ENCODE data around the gene SPECC1L. TPM values are rescaled to one million over a fixed set of nuclear protein-coding genes. Genes with fewer than 3 reads are reported as not detected.

The SPECC1L gene
- polyA plus RNA-seq, 4 donors = 6.0 to 29.9 (median 9.9) TPM

- Histone ChIP-seq H3K4me1 (ENCODE audit: control insufficient read depth in 3 of 3, insufficient read depth in 2 of 3, low read depth in 1 of 3, low read length in 2 of 3) (peaks cover 0 to 7% (median 3%) of the 10 kb centered on the region in 3 donors), H3K36me3 (ENCODE audit: control insufficient read depth in 3 of 3, insufficient read depth in 2 of 3, low read depth in 1 of 3, low read length in 3 of 3) (peaks cover 4 to 48% (median 7%) of the 10 kb centered on the region in 3 donors), H3K27me3 (ENCODE audit: control insufficient read depth in 3 of 3, insufficient read depth in 3 of 3, low read length in 3 of 3) (peaks cover 0 to 4% (median 0%) of the 10 kb centered on the region in 3 donors), H3K27ac (ENCODE audit: low read depth in 1 of 3, low read length in 2 of 3) (no peak overlapping the region), H3K9me3 (ENCODE audit: control insufficient read depth in 2 of 2, insufficient read depth in 1 of 2, low read depth in 1 of 2, low read length in 1 of 2) (no peaks in the 10 kb centered on the region), H3K4me3 (ENCODE audit: low read depth in 1 of 3, low read length in 3 of 3) (no peak overlapping the region)
- DNase-seq (no peak), FAIRE-seq (no peak)
- WGBS, 3 donors = 61 to 77% (median 70%) methylated on average over 16 of the region's 16 CpGs
Measured at GRCh38 chr22:24418786-24419474, 148.3 kb downstream of the SPECC1L start.

GRCh38 chr22:24419475-24419850, 148.8 kb downstream of the SPECC1L start:
- Histone ChIP-seq H3K36me3 (ENCODE audit: control insufficient read depth in 3 of 3, insufficient read depth in 2 of 3, low read depth in 1 of 3, low read length in 3 of 3) (peaks cover 4 to 43% (median 4%) of the 10 kb centered on the region in 3 donors), H3K27ac (ENCODE audit: low read depth in 1 of 3, low read length in 2 of 3) (no peak overlapping the region), H3K4me3 (ENCODE audit: low read depth in 1 of 3, low read length in 3 of 3) (no peak overlapping the region), H3K9me3 (ENCODE audit: control insufficient read depth in 2 of 2, insufficient read depth in 1 of 2, low read depth in 1 of 2, low read length in 1 of 2) (no peaks in the 10 kb centered on the region), H3K27me3 (ENCODE audit: control insufficient read depth in 3 of 3, insufficient read depth in 3 of 3, low read length in 3 of 3) (peaks cover 0 to 4% (median 2%) of the 10 kb centered on the region in 3 donors), H3K4me1 (ENCODE audit: control insufficient read depth in 3 of 3, insufficient read depth in 2 of 3, low read depth in 1 of 3, low read length in 2 of 3) (peaks cover 2 to 9% (median 4%) of the 10 kb centered on the region in 3 donors)
- 36 to 68% (median 46%) methylated on average over 7 of the region's 7 CpGs for WGBS, 3 donors
- no peak for FAIRE-seq
- no peak for DNase-seq

GRCh38 chr22:24420072-24420976, 149.7 kb downstream of the SPECC1L start:
- DNase-seq (no peak), FAIRE-seq (no peak)
- Histone ChIP-seq H3K36me3 (ENCODE audit: control insufficient read depth in 3 of 3, insufficient read depth in 2 of 3, low read depth in 1 of 3, low read length in 3 of 3) (peaks cover 0 to 35% (median 0%) of the 10 kb centered on the region in 3 donors), H3K27me3 (ENCODE audit: control insufficient read depth in 3 of 3, insufficient read depth in 3 of 3, low read length in 3 of 3) (peaks cover 0 to 10% (median 4%) of the 10 kb centered on the region in 3 donors), H3K4me1 (ENCODE audit: control insufficient read depth in 3 of 3, insufficient read depth in 2 of 3, low read depth in 1 of 3, low read length in 2 of 3) (peaks cover 2 to 14% (median 5%) of the 10 kb centered on the region in 3 donors), H3K27ac (ENCODE audit: low read depth in 1 of 3, low read length in 2 of 3) (no peak overlapping the region), H3K9me3 (ENCODE audit: control insufficient read depth in 2 of 2, insufficient read depth in 1 of 2, low read depth in 1 of 2, low read length in 1 of 2) (no peaks in the 10 kb centered on the region), H3K4me3 (ENCODE audit: low read depth in 1 of 3, low read length in 3 of 3) (no peak overlapping the region)
- WGBS, 3 donors = 28 to 53% (median 41%) methylated on average over 15 to 18 of the region's 18 CpGs

- DNase-seq = no peak
- Histone ChIP-seq H3K27me3 (ENCODE audit: control insufficient read depth in 3 of 3, insufficient read depth in 3 of 3, low read length in 3 of 3) (peaks cover 0 to 16% (median 4%) of the 10 kb centered on the region in 3 donors), H3K4me3 (ENCODE audit: low read depth in 1 of 3, low read length in 3 of 3) (no peak overlapping the region), H3K4me1 (ENCODE audit: control insufficient read depth in 3 of 3, insufficient read depth in 2 of 3, low read depth in 1 of 3, low read length in 2 of 3) (peaks cover 2 to 14% (median 5%) of the 10 kb centered on the region in 3 donors), H3K9me3 (ENCODE audit: control insufficient read depth in 2 of 2, insufficient read depth in 1 of 2, low read depth in 1 of 2, low read length in 1 of 2) (no peaks in the 10 kb centered on the region), H3K36me3 (ENCODE audit: control insufficient read depth in 3 of 3, insufficient read depth in 2 of 3, low read depth in 1 of 3, low read length in 3 of 3) (peaks cover 0 to 29% (median 0%) of the 10 kb centered on the region in 3 donors), H3K27ac (ENCODE audit: low read depth in 1 of 3, low read length in 2 of 3) (no peak overlapping the region)
- FAIRE-seq = no peak
- 60 to 67% (median 62%) methylated on average over 11 of the region's 11 CpGs for WGBS, 3 donors
Measured at GRCh38 chr22:24420977-24421343, 150.3 kb downstream of the SPECC1L start.

- 18 to 39% (median 38%) methylated on average over 9 of the region's 9 CpGs for WGBS, 3 donors
- FAIRE-seq = no peak
Measured at GRCh38 chr22:24421428-24421931, 150.8 kb downstream of the SPECC1L start.

GRCh38 chr22:24422102-24422665, 151.6 kb downstream of the SPECC1L start:
- FAIRE-seq (no peak), DNase-seq (no peak)
- WGBS, 3 donors = 59 to 73% (median 64%) methylated on average over 5 of the region's 5 CpGs
- Histone ChIP-seq H3K27me3 (ENCODE audit: control insufficient read depth in 3 of 3, insufficient read depth in 3 of 3, low read length in 3 of 3) (peaks cover 0 to 24% (median 4%) of the 10 kb centered on the region in 3 donors), H3K4me1 (ENCODE audit: control insufficient read depth in 3 of 3, insufficient read depth in 2 of 3, low read depth in 1 of 3, low read length in 2 of 3) (peaks cover 2 to 14% (median 5%) of the 10 kb centered on the region in 3 donors), H3K36me3 (ENCODE audit: control insufficient read depth in 3 of 3, insufficient read depth in 2 of 3, low read depth in 1 of 3, low read length in 3 of 3) (peaks cover 0 to 20% (median 0%) of the 10 kb centered on the region in 3 donors), H3K4me3 (ENCODE audit: low read depth in 1 of 3, low read length in 3 of 3) (no peak overlapping the region), H3K9me3 (ENCODE audit: control insufficient read depth in 2 of 2, insufficient read depth in 1 of 2, low read depth in 1 of 2, low read length in 1 of 2) (no peaks in the 10 kb centered on the region), H3K27ac (ENCODE audit: low read depth in 1 of 3, low read length in 2 of 3) (no peak overlapping the region)

More at GRCh38 chr22:24421428-24421931, 150.8 kb downstream of the SPECC1L start:
- H3K36me3 ChIP-seq (ENCODE audit: control insufficient read depth in 3 of 3, insufficient read depth in 2 of 3, low read depth in 1 of 3, low read length in 3 of 3) = peaks cover 0 to 27% (median 0%) of the 10 kb centered on the region in 3 donors
- no peaks in the 10 kb centered on the region for H3K9me3 ChIP-seq (ENCODE audit: control insufficient read depth in 2 of 2, insufficient read depth in 1 of 2, low read depth in 1 of 2, low read length in 1 of 2)
- no peak overlapping the region for H3K4me3 ChIP-seq (ENCODE audit: low read depth in 1 of 3, low read length in 3 of 3)
- DNase-seq = peak; percentile 44 to 52
- peaks cover 0 to 21% (median 4%) of the 10 kb centered on the region in 3 donors for H3K27me3 ChIP-seq (ENCODE audit: control insufficient read depth in 3 of 3, insufficient read depth in 3 of 3, low read length in 3 of 3)
- H3K27ac ChIP-seq (ENCODE audit: low read depth in 1 of 3, low read length in 2 of 3) = no peak overlapping the region
- peaks cover 2 to 14% (median 5%) of the 10 kb centered on the region in 3 donors for H3K4me1 ChIP-seq (ENCODE audit: control insufficient read depth in 3 of 3, insufficient read depth in 2 of 3, low read depth in 1 of 3, low read length in 2 of 3)

GRCh38 chr22:24423519-24424000, 152.9 kb downstream of the SPECC1L start:
- Histone ChIP-seq H3K4me1 (ENCODE audit: control insufficient read depth in 3 of 3, insufficient read depth in 2 of 3, low read depth in 1 of 3, low read length in 2 of 3) (peaks cover 2 to 14% (median 5%) of the 10 kb centered on the region in 3 donors), H3K36me3 (ENCODE audit: control insufficient read depth in 3 of 3, insufficient read depth in 2 of 3, low read depth in 1 of 3, low read length in 3 of 3) (peaks cover 0 to 7% (median 0%) of the 10 kb centered on the region in 3 donors), H3K4me3 (ENCODE audit: low read depth in 1 of 3, low read length in 3 of 3) (peak overlapping the region in 2 of 3 donors; percentile 50 to 62), H3K27me3 (ENCODE audit: control insufficient read depth in 3 of 3, insufficient read depth in 3 of 3, low read length in 3 of 3) (peaks cover 0 to 24% (median 4%) of the 10 kb centered on the region in 3 donors), H3K27ac (ENCODE audit: low read depth in 1 of 3, low read length in 2 of 3) (no peak overlapping the region), H3K9me3 (ENCODE audit: control insufficient read depth in 2 of 2, insufficient read depth in 1 of 2, low read depth in 1 of 2, low read length in 1 of 2) (no peaks in the 10 kb centered on the region)
- FAIRE-seq (no peak), DNase-seq (peak; percentile 36 to 73)
- 0 to 1% (median 0%) methylated on average over 26 to 56 of the region's 56 CpGs for WGBS, 3 donors

All from small intestine (tissue), 7 donors.